Erythroblast (primary cell): ENCODE results near the gene SPAG9.
"Not testable (repeated sequence)": the region's sequence is repeated elsewhere in the genome, so short reads cannot be mapped to it uniquely, and the experiment has no call there.

Source experiments
- DNase-seq, 2 experiments: peaks; one replicate each; lab custom pipeline; 2025; lab: John Stamatoyannopoulos, UW
- GATA1 ChIP-seq: IDR thresholded peaks from 2 replicates; pipeline ENCODE4 v1.6.1; 2011; ENCODE audit warnings: low read depth, mild to moderate bottlenecking, control low read depth, low read length, moderate library complexity
- POLR2A ChIP-seq: IDR thresholded peaks from 2 replicates; pipeline ENCODE4 v1.6.1; 2011; ENCODE audit warnings: mild to moderate bottlenecking, low read length

The SPAG9 gene

GRCh38 chr17:51083981-51084380 lies 36.7 kb downstream of the SPAG9 start:
- no peak for TF ChIP-seq GATA1
- no peak for TF ChIP-seq POLR2A
- DNase-seq, result no peak

GRCh38 chr17:51083364-51083763 lies 37.3 kb downstream of the SPAG9 start:
- DNase-seq, result not testable (repeated sequence)

- TF ChIP-seq GATA1, result no peak
- TF ChIP-seq POLR2A, result no peak
Observed at GRCh38 chr17:51079049-51079448, 41.6 kb downstream of the SPAG9 start.

GRCh38 chr17:51078009-51078592 lies 42.6 kb downstream of the SPAG9 start:
- TF ChIP-seq GATA1 (no peak), POLR2A (no peak)
- no peak for DNase-seq

More at GRCh38 chr17:51079049-51079448, 41.6 kb downstream of the SPAG9 start:
- peak in 1 of 2 experiments; percentile 20 for DNase-seq

- no peak for DNase-seq
- no peak for TF ChIP-seq GATA1
- TF ChIP-seq POLR2A, result no peak
Observed at GRCh38 chr17:51076821-51077220, 43.8 kb downstream of the SPAG9 start.

- no peak for DNase-seq
- TF ChIP-seq GATA1, result no peak
Observed at GRCh38 chr17:51071556-51071955, 49.1 kb downstream of the SPAG9 start.

GRCh38 chr17:51065466-51065865 lies 55.2 kb downstream of the SPAG9 start:
- DNase-seq, result no peak
- TF ChIP-seq POLR2A (no peak), GATA1 (no peak)

GRCh38 chr17:51064061-51064735 lies 56.5 kb downstream of the SPAG9 start:
- TF ChIP-seq GATA1 (no peak), POLR2A (no peak)
- no peak for DNase-seq

GRCh38 chr17:51060396-51060795 lies 60.3 kb downstream of the SPAG9 start:
- no peak for DNase-seq
- TF ChIP-seq GATA1 (no peak), POLR2A (no peak)

- TF ChIP-seq GATA1, result no peak
- no peak for TF ChIP-seq POLR2A
- DNase-seq, result no peak
Observed at GRCh38 chr17:51059781-51060180, 60.9 kb downstream of the SPAG9 start.

- DNase-seq, result no peak
- TF ChIP-seq GATA1, result no peak
Observed at GRCh38 chr17:51057534-51057933, 63.1 kb downstream of the SPAG9 start.

- peak; percentile 56 to 64 for DNase-seq
- TF ChIP-seq GATA1 (no peak), POLR2A (no peak)
Observed at GRCh38 chr17:51056813-51057510, 63.7 kb downstream of the SPAG9 start.

- DNase-seq, result no peak
- no peak for TF ChIP-seq POLR2A
- TF ChIP-seq GATA1, result no peak
Observed at GRCh38 chr17:51054748-51055147, 65.9 kb downstream of the SPAG9 start.

- TF ChIP-seq GATA1, result no peak
- TF ChIP-seq POLR2A, result no peak
- DNase-seq, result no peak
Observed at GRCh38 chr17:51052235-51052634, 68.4 kb downstream of the SPAG9 start.
